NCI-H187 (cell line): ENCODE measurements around the gene CPED1.
"Not testable (repeated sequence)": the region's sequence is repeated elsewhere in the genome, so short reads cannot be mapped to it uniquely, and the experiment has no call there.

Experiments used
- DNase-seq, 2 experiments: peaks; one replicate each; lab custom pipeline; 2025; lab: John Stamatoyannopoulos, UW

Gene CPED1

GRCh38 chr7:120996333-120996987 is 7.9 kb downstream of the CPED1 start:
- no peak for DNase-seq

GRCh38 chr7:120996988-120997345 is 8.5 kb downstream of the CPED1 start:
- DNase-seq: no peak

- no peak for DNase-seq
Observed at GRCh38 chr7:120997882-120998474, 9.5 kb downstream of the CPED1 start.

GRCh38 chr7:120998520-120998919 is 10.0 kb downstream of the CPED1 start:
- DNase-seq: no peak

GRCh38 chr7:120998996-120999565 is 10.6 kb downstream of the CPED1 start:
- DNase-seq: no peak

- DNase-seq: no peak
Observed at GRCh38 chr7:121000081-121000983, 11.8 kb downstream of the CPED1 start.

- DNase-seq: no peak
Observed at GRCh38 chr7:121001234-121001906, 12.9 kb downstream of the CPED1 start.

- no peak for DNase-seq
Observed at GRCh38 chr7:121002048-121002756, 13.7 kb downstream of the CPED1 start.

- DNase-seq: no peak
Observed at GRCh38 chr7:121002757-121003200, 14.3 kb downstream of the CPED1 start.

- no peak for DNase-seq
Observed at GRCh38 chr7:121003986-121004685, 15.6 kb downstream of the CPED1 start.

GRCh38 chr7:121005058-121005457 is 16.5 kb downstream of the CPED1 start:
- DNase-seq: not testable (repeated sequence)

GRCh38 chr7:121005996-121006584 is 17.6 kb downstream of the CPED1 start:
- no peak for DNase-seq

- no peak for DNase-seq
Observed at GRCh38 chr7:121006711-121007315, 18.3 kb downstream of the CPED1 start.

- no peak for DNase-seq
Observed at GRCh38 chr7:121008816-121009215, 20.3 kb downstream of the CPED1 start.

GRCh38 chr7:121011401-121011800 is 22.9 kb downstream of the CPED1 start:
- no peak for DNase-seq

GRCh38 chr7:121012170-121012874 is 23.8 kb downstream of the CPED1 start:
- no peak for DNase-seq

GRCh38 chr7:121012919-121013318 is 24.4 kb downstream of the CPED1 start:
- DNase-seq: no peak

- no peak for DNase-seq
Observed at GRCh38 chr7:121015560-121015959, 27.0 kb downstream of the CPED1 start.

- DNase-seq: no peak
Observed at GRCh38 chr7:121016966-121017365, 28.5 kb downstream of the CPED1 start.
